ENCODE results near the gene SUPT3H.
"Not testable (repeated sequence)": the region's sequence is repeated elsewhere in the genome, so short reads cannot be mapped to it uniquely, and the experiment has no call there.

Gene SUPT3H

DNA sequence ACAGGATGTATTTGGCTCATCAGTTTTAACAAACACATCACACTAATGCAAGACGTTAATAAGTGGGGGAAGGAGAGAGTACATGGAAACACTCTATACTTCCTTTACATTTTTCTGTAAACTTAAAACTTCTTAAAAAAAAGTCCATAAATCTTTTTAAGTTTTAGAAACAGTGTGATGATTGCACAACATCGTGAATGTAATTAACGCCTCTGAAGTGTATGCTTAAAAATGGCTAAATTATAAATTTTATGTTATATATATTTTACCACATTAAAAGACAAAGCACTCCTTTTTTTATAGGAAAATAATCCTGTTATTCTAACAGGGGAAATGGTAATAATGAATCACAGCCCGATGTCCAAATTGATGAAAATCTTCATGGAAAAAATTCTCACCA lies 193.7 kb downstream of the SUPT3H start:
- no peak for DNase-seq (ENCODE audit: low spot score)

DNA sequence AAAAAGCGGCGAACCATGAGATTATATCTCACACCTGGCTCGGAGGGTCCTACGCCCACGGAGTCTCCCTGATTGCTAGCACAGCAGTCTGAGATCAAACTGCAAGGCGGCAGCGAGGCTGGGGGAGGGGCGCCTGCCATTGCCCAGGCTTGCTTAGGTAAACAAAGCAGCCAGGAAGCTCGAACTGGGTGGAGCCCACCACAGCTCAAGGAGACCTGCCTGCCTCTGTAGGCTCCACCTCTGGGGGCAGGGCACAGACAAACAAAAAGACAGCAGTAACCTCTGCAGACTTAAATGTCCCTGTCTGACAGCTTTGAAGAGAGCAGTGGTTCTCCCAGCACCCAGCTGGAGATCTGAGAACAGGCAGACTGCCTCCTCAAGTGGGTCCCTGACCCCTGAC lies 201.4 kb downstream of the SUPT3H start:
- not testable (repeated sequence) for DNase-seq (ENCODE audit: low spot score)

DNA sequence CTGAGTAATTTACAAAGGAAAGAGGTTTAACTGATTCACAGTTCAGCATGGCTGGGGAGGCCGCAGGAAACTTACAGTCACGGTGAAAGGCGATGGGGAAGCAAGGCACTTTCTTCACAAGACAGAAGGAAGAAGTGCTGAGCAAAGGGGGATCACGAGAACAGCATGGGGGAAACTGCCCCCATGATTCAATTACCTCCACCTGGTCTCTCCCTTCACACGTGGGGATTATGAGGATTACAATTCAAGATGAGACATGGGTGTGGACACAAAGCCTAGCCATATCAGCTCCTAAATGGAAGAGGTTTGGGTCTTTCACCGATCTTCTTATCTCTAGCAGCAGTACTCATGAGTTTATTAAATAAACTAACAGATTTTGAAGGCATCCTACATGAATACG lies 202.5 kb downstream of the SUPT3H start:
- DNase-seq (ENCODE audit: low spot score): no peak

DNA sequence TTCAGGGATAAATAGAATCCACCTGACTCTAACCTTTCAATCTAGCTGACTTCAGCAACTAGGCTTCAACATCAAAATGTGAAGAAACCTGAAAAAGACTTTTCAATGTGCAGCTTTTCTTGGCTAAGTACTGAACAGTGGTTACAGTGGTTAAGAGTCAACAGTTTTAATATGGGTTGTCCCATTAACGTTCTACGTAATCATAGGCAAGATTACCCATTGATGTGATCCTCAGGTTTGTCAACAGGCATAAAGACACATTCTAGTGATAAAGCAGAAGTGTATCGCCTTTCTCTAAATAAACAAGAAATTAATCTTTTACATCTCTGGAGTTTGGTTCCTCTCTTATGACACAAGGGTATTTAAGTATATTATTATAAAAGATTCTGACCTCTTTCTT lies 203.7 kb downstream of the SUPT3H start:
- DNase-seq (ENCODE audit: low spot score): no peak

DNA sequence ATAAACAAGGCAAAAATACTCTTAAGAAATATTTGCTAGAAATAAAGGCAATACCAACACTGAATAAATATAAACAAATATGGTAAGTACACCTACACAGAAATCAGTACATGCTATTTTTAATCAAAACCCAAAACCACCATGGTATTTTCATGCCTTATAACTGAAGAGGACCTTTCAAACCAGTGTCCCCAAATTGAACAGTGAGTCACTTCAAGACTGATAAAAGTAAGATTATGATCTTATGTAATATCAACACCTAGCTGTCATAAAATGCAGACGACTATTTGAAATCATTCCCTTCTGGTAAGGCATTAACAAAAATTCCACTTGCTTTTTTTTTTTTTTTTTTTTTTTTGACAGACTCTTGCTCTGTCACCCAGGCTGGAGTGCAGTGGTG lies 206.4 kb downstream of the SUPT3H start:
- DNase-seq (ENCODE audit: low spot score): no peak

DNA sequence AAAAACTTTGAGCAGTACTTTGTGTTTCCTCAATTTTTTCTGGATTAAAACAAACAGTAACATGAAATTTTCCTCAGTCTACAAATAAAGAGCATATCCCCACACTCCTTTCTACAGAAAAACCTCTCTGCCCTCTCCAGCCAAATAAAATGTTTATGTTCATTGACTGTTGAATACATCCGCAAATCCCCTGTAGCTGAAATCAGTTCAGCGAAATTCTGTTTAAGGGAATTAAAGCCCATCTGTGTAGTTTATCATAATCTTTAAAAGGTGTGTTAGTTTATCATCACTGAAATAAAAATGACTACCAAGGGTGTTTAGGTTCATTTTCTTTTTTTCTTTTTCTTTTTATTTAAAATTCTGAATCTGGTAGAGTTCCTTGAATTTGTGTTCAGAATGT lies 207.4 kb downstream of the SUPT3H start:
- no peak for DNase-seq (ENCODE audit: low spot score)

DNA sequence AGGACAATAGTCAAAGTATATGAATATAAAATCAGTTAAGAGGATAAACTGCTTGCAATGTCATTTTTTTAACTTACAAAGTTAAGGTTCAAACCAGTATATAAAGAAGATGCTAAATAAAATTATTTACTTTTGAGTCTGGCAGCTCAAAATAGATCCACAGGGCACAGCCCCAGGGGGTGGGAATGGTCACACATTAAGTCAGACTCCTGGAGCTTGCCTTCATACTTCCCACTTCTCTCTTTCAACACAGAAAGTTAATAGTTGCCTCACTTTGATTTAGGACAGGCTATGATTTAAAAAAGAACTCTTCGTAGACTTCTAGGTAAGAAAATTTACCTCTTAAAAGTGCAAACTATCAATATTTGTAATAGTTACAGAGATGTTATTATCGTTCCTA lies 207.9 kb downstream of the SUPT3H start:
- no peak for DNase-seq (ENCODE audit: low spot score)

DNA sequence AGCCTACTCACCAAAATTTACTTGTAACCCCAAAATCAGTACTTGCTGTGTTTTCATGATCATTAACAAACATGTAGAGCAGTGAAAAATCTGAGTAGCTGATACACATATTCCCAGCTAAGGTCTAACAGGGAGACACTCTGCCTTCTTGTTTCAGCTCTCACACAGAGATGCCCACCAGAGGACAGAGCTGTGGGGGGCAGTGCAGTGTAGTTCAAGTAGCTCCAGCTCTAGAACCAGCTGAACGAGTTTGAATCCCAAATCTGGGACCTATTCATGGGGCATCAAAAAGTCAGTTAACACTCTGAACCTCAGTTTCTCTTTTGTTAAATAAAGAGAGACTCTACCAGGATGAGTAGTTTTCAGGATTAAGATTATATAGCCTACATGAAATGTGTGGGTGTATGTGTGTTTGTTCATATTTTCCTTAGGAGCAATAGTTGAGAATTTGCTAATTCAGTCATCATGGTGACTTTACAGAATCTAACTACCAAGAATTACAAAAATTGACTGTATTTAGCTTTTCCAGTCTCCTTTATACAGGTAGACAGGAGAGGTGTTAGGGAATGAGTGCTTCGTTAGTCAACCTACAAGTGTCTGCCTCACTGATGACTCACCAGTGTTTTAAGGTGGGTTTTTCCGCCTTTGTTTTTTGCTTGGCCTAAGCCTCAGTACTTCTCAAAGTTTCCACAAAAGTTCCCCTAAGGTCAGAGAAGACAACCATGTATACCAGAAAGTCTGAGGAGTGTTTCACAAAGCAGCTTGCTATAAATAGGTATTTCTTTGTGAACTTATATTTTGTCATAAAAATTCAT lies 213.6 kb downstream of the SUPT3H start:
- no peak for DNase-seq (ENCODE audit: low spot score)

DNA sequence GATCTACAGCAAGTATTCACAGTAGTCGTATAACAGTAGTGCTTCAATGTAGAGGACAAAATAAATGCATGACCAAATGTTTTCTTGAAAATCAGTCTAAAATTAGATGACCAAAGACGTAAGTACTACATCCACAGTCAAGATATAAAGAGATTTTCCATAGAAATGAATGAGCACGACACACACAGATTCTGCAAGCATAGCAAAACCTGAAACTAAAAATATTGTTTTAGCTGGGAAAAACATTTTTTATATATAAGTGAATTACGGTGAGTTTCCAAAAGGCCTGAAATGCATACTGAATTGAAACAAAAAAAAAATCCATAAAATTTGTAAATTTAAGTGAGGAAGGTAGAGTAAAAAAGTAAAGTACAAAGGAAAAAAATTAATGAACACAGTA lies 217.4 kb downstream of the SUPT3H start:
- no peak for DNase-seq (ENCODE audit: low spot score)

DNA sequence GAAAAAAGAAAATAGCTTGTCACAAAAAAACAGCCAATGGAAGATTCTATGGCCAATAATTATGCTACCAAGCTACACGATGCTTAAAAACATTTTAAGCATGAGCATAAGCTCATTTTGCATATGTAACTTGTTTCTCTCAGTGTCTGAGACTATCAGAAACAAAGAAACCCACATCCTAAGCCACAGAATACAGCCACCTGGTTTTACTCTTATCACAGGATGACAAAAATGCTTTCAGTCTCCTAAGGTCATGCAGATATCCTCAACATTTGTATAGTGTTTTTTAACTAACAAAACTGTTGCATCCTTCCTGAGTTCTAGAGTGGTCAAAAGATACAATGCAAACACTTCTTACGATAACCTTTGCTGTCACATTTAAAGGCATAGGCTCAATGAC lies 221.7 kb downstream of the SUPT3H start:
- no peak for DNase-seq (ENCODE audit: low spot score)

DNA sequence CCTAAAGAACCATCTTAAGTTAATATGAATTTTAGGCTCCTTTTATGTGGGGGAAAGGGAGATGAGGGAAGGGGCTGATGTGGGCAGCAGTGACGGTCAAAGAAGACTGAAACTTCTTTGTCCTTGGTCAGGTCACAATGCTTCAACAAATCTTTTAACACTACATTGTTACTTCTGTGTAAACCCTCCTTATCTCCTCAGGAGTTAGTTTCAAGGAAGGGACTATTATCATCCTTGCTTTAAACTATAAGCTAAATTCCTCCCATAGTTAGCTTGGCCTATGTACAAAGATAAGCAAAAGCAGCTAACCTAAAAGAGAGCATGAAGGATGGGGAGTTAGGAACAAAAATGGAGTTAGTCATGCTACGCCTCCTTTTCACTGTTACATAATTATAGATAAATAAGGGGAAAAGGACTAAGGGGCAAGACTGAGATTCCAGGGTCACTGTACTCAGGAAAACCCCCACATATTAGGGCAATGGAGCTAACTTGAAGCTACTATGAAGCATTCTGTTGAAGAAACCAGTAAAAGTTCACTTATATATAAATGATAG lies 222.3 kb downstream of the SUPT3H start:
- no peak for DNase-seq (ENCODE audit: low spot score)

DNA sequence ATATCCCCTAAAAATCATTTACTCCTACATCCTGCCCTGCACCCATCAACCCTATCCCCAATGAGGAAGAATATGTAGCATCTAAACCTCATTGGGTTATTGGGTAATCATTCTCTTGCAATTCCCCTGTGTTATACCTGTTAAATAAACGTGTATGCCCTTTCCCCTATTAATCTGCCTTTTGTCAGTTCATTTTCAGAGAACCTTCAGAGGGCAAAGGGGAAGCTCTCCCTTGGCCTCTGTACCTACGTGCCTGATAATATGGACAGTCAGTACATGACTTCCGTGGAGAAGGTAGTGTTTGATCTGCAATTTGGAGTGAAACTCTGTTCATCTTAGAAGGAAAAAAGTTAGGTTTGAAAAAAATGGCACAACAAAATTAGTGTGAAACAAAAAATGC lies 223.1 kb downstream of the SUPT3H start:
- no peak for DNase-seq (ENCODE audit: low spot score)

DNA sequence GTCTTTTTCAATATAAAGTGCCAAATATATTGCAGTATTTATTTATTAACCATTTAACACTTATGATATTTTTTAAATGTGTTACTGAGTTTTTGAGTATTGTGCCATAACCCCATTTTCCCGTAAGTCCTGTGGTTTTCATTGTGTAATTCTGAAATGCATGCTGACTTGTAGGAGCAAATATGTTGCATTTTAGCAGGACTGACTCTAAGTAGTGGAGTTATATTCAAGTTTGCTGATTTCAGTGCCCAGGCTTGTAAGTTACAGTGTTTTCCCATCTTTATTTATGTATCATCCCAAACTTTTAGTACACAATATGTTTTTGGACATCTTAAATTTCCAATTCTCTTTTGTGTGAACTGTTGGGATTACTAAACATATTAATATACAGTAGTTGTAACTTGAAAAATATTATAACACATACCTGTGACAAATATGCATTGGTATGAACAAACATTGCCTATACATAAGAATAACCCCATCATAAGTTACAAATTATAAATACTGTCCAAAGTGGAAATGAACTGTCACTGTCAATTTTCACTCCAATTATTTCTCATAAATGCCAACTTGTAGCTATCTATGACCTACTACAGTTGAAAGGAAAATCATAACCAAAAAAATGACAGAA lies 228.9 kb downstream of the SUPT3H start:
- DNase-seq (ENCODE audit: low spot score): no peak

DNA sequence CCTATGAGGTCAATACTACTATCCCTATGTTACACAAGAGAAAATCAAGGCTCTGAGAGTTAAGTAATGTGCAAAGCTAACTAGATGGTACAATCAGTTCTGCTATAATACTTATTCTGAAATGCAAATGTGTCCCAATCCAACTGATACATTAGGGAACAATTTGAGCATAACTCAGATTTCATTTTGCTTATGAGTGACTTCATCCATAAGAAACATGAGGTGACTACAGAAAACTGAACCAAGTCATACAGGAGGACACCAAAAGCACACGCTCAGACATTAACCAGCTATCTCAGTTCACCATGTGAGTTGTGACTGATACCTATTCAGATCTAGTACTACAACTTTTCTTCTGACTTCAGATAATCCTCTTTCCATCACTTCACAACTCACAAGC lies 229.5 kb downstream of the SUPT3H start:
- no peak for DNase-seq (ENCODE audit: low spot score)

DNA sequence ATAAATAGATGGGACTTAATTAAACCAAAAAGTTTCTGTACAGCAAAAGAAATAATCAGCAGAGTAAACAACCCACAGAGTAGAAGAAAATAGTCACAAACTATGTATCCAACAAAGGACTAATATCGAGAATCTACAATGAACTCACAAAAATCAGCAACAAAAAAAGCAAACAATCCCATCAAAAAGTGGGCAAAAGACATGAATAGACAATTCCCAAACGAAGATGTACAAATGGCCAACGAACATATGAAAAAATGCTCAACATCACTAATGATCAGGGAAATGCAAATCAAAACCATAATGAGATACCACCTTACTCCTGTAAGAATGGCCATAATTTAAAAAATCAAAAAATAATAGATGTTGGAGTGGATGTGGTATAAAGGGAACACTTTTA lies 232.1 kb downstream of the SUPT3H start:
- not testable (repeated sequence) for DNase-seq (ENCODE audit: low spot score)

DNA sequence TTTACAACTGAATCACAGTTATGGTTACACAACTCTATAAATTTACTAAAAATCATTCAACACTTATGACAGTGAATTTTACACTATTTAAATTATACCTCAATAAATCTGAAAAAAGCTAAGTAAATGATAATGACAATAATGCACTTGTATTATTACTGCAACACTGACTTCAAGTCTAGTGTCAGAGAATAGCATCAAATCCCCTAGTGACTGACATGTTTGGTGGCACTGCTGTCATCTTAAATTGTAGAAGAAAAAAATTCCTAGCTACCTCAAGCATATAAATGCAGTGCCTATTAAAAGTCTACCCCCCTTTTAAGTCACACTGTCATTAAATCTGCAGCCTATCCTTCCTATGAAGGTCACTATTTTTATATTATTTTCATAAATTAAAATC lies 239.0 kb downstream of the SUPT3H start:
- no peak for DNase-seq (ENCODE audit: low spot score)

DNA sequence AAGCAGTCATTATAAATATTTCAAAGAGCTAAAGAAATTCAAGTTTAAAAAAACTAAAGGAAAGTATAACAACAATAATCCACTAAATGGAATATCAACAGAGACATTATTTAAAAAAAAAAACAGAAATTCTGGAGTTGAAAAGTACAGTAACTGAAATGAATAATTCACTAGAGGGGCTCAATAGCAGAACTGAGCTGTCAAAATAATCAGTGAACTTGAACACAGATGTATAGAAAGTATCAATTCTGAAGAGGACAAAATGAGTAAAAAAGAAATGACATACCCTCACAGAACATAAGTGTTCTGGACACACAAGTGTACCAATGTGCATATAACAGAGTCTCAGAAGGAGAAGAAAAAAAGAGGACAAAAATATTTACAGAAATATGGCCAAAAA lies 241.2 kb downstream of the SUPT3H start:
- DNase-seq (ENCODE audit: low spot score): no peak

DNA sequence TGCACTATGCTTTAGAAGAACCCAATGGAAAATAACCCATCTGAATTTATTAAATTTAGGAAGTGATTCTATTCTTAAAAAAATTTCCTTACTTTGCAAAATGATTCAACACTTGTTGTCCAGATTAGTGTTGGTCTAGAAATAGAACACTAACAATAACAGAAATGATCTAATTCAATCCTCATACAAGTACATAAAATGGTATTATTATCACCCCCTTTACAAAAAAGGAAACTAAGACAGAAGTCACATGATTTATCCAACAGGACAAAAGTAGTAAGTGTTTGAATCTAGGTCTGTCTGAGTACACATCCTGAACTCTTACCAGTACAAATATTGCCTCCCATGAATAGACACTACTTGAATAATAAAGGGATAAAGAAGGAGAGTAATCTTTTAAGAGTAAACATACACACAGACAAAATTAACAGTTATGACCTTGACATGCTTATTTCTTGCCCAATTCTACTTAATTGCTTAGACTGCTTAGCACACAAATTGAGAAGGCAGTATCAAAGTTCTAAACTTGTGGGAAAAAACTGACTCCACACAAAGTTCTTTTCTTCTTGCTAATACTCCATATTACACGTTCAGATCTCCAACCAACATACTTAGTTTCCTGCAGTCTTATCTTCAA lies 245.0 kb downstream of the SUPT3H start:
- DNase-seq (ENCODE audit: low spot score): no peak

DNA sequence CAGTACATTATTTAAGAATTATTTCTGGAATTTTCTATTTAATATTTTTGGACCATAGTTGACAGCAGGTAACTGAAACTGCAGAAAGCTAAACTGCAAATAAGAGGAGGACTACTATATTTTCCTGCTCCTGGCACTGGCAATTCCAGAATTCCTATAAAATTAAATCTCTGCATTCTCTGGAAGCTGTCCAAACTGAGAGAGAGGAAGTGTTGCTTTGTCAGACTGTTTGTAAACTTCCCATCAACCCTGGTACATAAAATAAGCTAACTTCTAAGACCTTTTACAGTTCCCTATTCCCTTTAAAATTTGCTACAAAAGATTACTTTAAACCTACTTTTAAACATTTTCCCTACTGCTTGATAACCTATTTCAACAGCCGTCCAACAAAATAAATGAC lies 245.7 kb downstream of the SUPT3H start:
- no peak for DNase-seq (ENCODE audit: low spot score)

DNA sequence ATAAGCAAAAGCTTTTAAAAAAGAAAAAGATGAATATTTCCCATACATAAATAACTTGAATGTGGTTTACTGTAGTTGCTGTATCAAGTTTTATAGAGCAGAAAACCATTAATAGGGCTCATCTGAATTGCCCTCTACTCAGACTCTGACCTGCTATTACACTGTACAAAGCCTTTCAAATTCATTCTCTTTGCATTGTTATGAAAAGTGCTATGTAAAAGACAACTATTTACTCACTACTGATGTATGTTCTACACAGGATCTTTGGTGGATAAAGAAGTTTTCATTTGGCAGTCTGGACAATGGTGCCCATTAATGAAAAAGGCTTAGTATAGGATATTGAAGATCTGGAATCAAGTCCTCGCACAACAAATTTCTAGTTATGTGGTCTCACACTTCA lies 248.7 kb downstream of the SUPT3H start:
- no peak for DNase-seq (ENCODE audit: low spot score)

DNA sequence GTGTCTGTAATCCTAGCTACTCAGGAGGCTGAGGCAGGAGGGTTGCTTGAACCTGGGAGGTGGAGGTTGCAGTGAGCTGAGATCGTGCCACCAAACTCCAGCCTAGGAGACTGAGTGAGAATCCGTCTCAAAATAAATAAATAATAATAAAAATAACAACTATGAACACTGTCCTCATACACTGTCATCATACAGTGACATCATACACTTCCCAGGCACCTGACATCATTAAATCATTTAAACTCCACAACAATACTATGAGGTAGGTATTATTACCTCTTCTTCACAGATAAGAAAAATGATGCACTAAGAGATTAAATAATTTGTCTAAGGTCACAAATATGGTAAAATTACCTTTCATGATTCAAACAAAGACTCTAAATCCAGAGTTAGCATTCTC lies 250.5 kb downstream of the SUPT3H start:
- DNase-seq (ENCODE audit: low spot score): no peak

DNA sequence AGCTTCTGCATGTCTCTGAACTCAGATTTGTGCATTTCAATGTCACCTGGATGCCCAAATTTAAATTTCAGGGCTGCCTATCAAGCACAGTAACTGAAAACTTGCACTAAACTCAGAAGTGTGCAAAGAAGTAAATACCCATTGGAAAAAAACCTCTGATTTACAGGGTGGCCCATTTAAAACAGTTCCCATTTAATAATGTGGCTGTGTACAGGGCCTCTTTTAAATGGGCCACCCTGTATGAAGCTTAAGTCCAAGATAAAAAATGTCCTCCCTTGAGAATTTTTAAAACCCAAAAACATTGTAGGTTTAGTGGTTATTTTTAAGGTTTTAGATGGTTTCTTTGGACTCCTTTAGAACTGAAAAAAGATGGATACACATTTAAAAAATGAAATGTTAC lies 251.7 kb downstream of the SUPT3H start:
- no peak for DNase-seq (ENCODE audit: low spot score)

DNA sequence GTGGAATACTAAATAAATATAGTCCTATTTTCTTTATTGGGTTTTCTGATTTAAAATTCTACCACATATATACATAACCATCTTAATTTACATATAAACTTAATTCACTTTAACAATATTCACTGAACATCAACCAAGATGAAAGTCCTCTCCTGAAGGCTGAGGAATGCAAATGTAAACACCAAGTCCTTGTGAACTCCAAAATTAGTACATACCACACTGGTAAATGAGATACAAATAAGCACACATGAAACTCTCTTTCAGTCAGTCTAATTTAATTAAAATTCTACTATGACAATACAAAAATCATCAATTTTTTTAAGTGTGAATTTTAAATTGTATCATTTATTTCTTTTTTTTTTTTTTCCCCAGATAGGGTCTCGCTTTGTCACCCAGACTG lies 254.7 kb downstream of the SUPT3H start:
- DNase-seq (ENCODE audit: low spot score): no peak
